HG02981 (cell line): ENCODE measurements around the gene HSPA4L.

Source experiments
- ATAC-seq: cut with Tn5 transposase; IDR thresholded peaks from one replicate; pipeline ENCODE4 v1.9.1; 2021; ENCODE audit warnings: mild to moderate bottlenecking, moderate library complexity; ENCODE audit not compliant: unreplicated experiment

HSPA4L gene

GRCh38 chr4:127783026-127783769, 1.1 kb downstream of the HSPA4L start:
- ATAC-seq, result peak; percentile 15

GRCh38 chr4:127783955-127784770, 2.0 kb downstream of the HSPA4L start:
- no peak for ATAC-seq

- ATAC-seq, result peak; percentile 62
Measured at GRCh38 chr4:127788517-127788916, 6.4 kb downstream of the HSPA4L start.

- peak; percentile 18 for ATAC-seq
Measured at GRCh38 chr4:127791391-127791790, 9.3 kb downstream of the HSPA4L start.

- ATAC-seq, result no peak
Measured at GRCh38 chr4:127793528-127793927, 11.4 kb downstream of the HSPA4L start.

GRCh38 chr4:127799711-127800110, 17.6 kb downstream of the HSPA4L start:
- no peak for ATAC-seq

- ATAC-seq, result no peak
Measured at GRCh38 chr4:127809173-127809800, 27.2 kb downstream of the HSPA4L start.

GRCh38 chr4:127810551-127810950, 28.4 kb downstream of the HSPA4L start:
- ATAC-seq, result no peak

- ATAC-seq, result no peak
Measured at GRCh38 chr4:127822430-127822829, 40.3 kb downstream of the HSPA4L start.

GRCh38 chr4:127828121-127828520, 46.0 kb downstream of the HSPA4L start:
- no peak for ATAC-seq

- ATAC-seq, result peak; percentile 58
Measured at GRCh38 chr4:127829014-127829413, 46.9 kb downstream of the HSPA4L start.

- ATAC-seq, result peak; percentile 83
Measured at GRCh38 chr4:127832585-127832984, 50.5 kb downstream of the HSPA4L start.

GRCh38 chr4:127843704-127844600, 61.8 kb downstream of the HSPA4L start:
- no peak for ATAC-seq

GRCh38 chr4:127844601-127845116, 62.5 kb downstream of the HSPA4L start:
- no peak for ATAC-seq

- no peak for ATAC-seq
Measured at GRCh38 chr4:127846061-127846460, 63.9 kb downstream of the HSPA4L start.

GRCh38 chr4:127846765-127847164, 64.6 kb downstream of the HSPA4L start:
- ATAC-seq, result no peak

GRCh38 chr4:127849505-127850234, 67.5 kb downstream of the HSPA4L start:
- ATAC-seq, result no peak

GRCh38 chr4:127852661-127853060, 70.5 kb downstream of the HSPA4L start:
- no peak for ATAC-seq

- ATAC-seq, result peak; percentile 25
Measured at GRCh38 chr4:127856196-127856812, 74.2 kb downstream of the HSPA4L start.
